DND-41 (cell line): ENCODE results near the gene GRPEL1.

Source experiments
- EZH2 ChIP-seq: IDR thresholded peaks from 3 replicates; pipeline ENCODE4 v1.6.1; 2012; ENCODE audit warnings: borderline replicate concordance, low read depth, mild to moderate bottlenecking, moderate library complexity, low read length, inconsistent platforms; ENCODE audit not compliant: severe bottlenecking
- TF ChIP-seq, protein P1 (sequence below): IDR thresholded peaks from 2 replicates; pipeline ENCODE4 v1.5.1; 2012; ENCODE audit warnings: borderline replicate concordance, low read length, moderate library complexity, mild to moderate bottlenecking; ENCODE audit not compliant: poor library complexity, severe bottlenecking; ENCODE audit errors: extremely low read depth

DNA sequence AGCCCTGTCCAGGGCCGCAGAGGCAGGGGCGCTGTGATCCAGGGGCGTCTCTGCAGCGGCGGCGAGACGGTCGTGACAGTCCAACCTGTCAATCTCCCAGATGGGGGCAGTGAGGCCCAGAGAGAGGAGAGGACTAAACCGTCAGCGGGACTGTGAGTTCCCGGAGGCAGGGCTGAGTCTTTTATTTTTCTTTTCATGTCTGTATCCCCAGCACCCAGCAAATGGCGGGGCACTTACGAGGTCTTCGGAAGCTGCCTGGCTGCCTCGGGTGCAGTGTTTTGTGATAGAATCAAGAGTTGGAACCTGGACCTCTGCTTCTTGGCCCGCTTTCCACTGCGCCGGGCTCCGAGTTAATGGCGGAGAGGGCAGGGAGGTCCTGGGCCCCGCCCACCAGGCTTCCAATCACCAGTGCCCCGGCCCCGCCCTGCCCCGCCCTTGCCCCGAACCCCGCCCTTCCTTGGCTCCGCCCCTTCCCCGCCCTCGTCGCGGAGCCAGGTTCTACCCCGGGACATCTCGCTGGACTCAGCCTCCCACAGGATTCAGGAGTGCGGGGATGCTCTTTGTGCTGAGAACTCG lies 35.3 kb upstream of the GRPEL1 start:
- TF ChIP-seq, protein P1, sequence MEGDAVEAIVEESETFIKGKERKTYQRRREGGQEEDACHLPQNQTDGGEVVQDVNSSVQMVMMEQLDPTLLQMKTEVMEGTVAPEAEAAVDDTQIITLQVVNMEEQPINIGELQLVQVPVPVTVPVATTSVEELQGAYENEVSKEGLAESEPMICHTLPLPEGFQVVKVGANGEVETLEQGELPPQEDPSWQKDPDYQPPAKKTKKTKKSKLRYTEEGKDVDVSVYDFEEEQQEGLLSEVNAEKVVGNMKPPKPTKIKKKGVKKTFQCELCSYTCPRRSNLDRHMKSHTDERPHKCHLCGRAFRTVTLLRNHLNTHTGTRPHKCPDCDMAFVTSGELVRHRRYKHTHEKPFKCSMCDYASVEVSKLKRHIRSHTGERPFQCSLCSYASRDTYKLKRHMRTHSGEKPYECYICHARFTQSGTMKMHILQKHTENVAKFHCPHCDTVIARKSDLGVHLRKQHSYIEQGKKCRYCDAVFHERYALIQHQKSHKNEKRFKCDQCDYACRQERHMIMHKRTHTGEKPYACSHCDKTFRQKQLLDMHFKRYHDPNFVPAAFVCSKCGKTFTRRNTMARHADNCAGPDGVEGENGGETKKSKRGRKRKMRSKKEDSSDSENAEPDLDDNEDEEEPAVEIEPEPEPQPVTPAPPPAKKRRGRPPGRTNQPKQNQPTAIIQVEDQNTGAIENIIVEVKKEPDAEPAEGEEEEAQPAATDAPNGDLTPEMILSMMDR, result no peak
- no peak for TF ChIP-seq EZH2
